Central memory CD8-positive, alpha-beta T cell (primary cell): ENCODE results near the gene IBA57.

Source experiments
- ATAC-seq: fragments of 150-1000 bp; cut with Tn5 transposase; replicated peaks from 2 replicates; pipeline ENCODE4 v1.10.0; 2022; ENCODE audit warnings: mild to moderate bottlenecking, moderate FRiP score, moderate number of reproducible peaks; ENCODE audit not compliant: poor library complexity, severe bottlenecking; ENCODE audit errors: extremely low read depth
- DNase-seq, 2 donors: peaks; one replicate each; pipeline ENCODE4 v3.0.0; 2021; ENCODE audit warnings: low spot score in 2 of 2
- H3K27ac Mint-ChIP-seq: one replicate; pipeline ENCODE4 v1.8.0; 2022; ENCODE audit warnings: low read depth, mild to moderate bottlenecking, moderate library complexity, mixed read lengths
- H3K27me3 Mint-ChIP-seq: one replicate; pipeline ENCODE4 v1.8.0; 2022; ENCODE audit warnings: mixed read lengths
- H3K36me3 Mint-ChIP-seq: one replicate; pipeline ENCODE4 v1.8.0; 2022; ENCODE audit warnings: mild to moderate bottlenecking, moderate library complexity, mixed read lengths; ENCODE audit not compliant: insufficient read depth
- H3K4me1 Mint-ChIP-seq: one replicate; pipeline ENCODE4 v1.8.0; 2022; ENCODE audit warnings: mixed read lengths
- H3K4me3 Mint-ChIP-seq: one replicate; pipeline ENCODE4 v1.8.0; 2022; ENCODE audit warnings: mild to moderate bottlenecking, moderate library complexity, mixed read lengths
- H3K9me3 Mint-ChIP-seq: one replicate; pipeline ENCODE4 v1.8.0; 2022; ENCODE audit warnings: mixed read lengths

The IBA57 gene

DNA sequence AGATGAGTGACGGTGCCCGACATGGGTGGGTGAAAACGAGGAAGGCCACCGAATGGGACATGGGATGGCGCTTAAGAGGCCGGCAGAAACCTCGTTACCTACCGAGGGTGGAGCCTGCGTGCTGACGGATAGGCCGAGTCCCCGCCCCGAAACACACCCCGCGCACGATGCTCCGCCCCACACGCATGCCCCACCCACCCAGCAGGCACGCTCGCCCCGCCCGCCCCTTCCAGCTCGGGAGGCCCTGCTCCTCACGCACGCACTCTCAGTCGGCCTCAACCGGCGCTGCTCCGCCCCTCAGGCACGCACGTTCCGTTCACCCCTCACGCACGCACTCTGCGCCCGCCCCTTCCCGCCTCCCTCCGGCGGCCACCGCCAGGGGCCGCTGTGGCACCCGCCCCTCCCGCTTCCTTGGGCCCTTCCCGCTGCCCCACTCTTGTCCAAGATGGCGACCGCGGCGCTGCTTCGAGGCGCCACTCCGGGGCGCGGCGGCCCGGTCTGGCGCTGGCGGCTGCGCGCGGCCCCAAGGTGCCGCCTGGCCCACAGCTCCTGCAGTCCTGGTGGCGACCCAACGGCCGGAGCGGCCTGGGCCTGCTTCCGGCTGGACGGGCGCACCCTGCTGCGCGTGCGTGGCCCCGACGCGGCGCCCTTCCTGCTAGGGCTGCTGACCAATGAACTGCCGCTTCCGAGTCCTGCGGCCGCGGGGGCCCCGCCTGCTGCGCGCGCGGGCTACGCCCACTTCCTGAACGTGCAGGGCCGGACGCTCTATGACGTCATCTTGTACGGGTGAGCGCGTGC lies at the start of gene IBA57:
IBA57 (plus strand) TSS at position 433 of the 798 bp plus-strand sequence; CDS start at position 446, 13 bp downstream.
- Mint-ChIP-seq H3K4me3 (peak within 1 kb of the TSS; percentile 82), H3K27ac (peak within 1 kb of the TSS; percentile 95), H3K36me3 (peaks cover 23% of the 10 kb centered on the region), H3K27me3 (no peaks in the 10 kb centered on the region), H3K4me1 (peaks cover 42% of the 10 kb centered on the region), H3K9me3 (no peaks in the 10 kb centered on the region)
- DNase-seq (peak; percentile 99), ATAC-seq (peak; percentile 81)

DNA sequence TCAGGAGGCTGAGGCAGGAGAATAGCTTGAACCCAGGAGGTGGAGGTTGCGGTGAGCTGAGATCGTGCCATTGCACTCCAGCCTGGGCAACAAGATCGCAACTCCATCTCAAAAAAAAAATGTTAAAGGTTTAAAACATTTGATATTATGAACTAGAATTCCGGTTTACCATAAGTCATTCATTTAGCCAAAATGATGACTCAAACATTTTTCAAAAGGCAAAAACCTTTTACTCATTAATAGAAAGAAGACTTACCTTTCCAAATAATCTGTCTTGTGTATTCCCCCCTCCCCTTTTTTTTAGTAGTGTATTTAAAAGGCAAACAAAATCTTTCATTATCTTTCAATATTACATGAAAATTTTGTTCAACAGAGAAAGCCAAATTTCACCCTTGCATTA lies 48.3 kb upstream of the IBA57 start:
- H3K4me1 Mint-ChIP-seq, result no peaks in the 10 kb centered on the region
- H3K27me3 Mint-ChIP-seq, result no peaks in the 10 kb centered on the region
- no peak for DNase-seq
- no peak overlapping the region for H3K27ac Mint-ChIP-seq
- no peaks in the 10 kb centered on the region for H3K9me3 Mint-ChIP-seq
- H3K4me3 Mint-ChIP-seq, result no peak overlapping the region
- ATAC-seq, result no peak
- H3K36me3 Mint-ChIP-seq, result peaks cover 2% of the 10 kb centered on the region

- Mint-ChIP-seq H3K4me3 (no peak overlapping the region), H3K27ac (no peak overlapping the region), H3K4me1 (no peaks in the 10 kb centered on the region), H3K36me3 (peaks cover 2% of the 10 kb centered on the region), H3K27me3 (no peaks in the 10 kb centered on the region), H3K9me3 (no peaks in the 10 kb centered on the region)
- ATAC-seq, result no peak
- no peak for DNase-seq
These were observed 47.6 kb upstream of the IBA57 start for GRCh38 chr1:228118040-228118439.

DNA sequence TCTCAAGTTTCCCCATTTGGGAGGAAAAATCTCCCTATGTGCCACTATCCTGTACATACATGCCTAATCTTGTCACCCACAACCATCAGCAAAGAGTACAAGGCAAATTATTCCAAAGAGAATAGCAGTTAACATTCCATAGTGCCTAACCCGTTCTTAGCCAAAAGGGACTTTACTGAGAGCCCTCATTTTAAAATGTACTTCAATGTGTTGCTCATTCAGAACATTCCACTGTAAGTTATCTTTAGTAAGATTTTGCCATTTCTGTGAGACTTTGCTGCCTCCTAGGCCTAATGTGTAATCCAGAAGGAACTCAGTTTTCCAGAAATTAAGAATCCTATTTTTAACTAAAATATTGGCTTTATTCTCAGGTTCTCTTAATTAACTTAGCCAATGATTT lies 45.3 kb upstream of the IBA57 start:
- Mint-ChIP-seq H3K36me3 (peaks cover 2% of the 10 kb centered on the region), H3K4me1 (no peaks in the 10 kb centered on the region), H3K27me3 (no peaks in the 10 kb centered on the region), H3K4me3 (no peak overlapping the region), H3K27ac (no peak overlapping the region), H3K9me3 (no peaks in the 10 kb centered on the region)
- no peak for ATAC-seq
- no peak for DNase-seq

DNA sequence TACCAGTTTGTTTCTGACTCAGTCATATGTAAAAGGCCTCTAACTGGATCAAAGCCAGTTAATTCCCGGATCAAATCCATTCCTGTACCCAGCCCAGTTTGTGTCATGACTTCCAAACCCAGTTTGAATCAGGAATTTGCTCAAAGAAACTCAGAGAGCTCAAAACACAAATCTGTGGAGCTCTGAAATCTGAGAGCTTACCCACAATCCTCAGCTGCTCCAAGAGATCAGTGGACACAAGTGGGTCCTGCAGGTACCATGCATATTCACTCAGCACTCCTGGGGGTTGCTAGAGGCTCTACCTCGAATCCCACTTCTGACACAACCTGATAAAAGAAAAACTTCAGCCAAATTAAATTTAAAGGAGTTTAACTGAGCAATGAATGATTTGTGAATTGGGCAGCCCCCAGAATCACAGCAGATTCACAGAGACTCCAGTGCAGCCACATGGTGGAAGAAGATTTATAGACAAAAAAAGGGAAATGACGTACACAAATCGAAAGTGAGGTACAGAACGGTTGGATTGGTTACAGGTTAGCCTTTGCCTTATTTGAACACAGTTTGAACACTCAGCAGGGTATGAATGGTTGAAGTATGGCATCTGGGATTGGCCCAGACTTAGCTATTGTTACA lies 44.6 kb upstream of the IBA57 start:
- ATAC-seq, result no peak
- no peak overlapping the region for H3K4me3 Mint-ChIP-seq
- H3K27me3 Mint-ChIP-seq, result no peaks in the 10 kb centered on the region

GRCh38 chr1:228122921-228123441 lies 42.6 kb upstream of the IBA57 start:
- ATAC-seq, result no peak
- Mint-ChIP-seq H3K9me3 (no peaks in the 10 kb centered on the region), H3K4me3 (no peak overlapping the region), H3K27ac (no peak overlapping the region), H3K27me3 (no peaks in the 10 kb centered on the region), H3K4me1 (no peaks in the 10 kb centered on the region), H3K36me3 (peaks cover 2% of the 10 kb centered on the region)
- no peak for DNase-seq

More for the DNA sequence above, 44.6 kb upstream of the IBA57 start:
- no peak for DNase-seq
- no peaks in the 10 kb centered on the region for H3K4me1 Mint-ChIP-seq
- H3K9me3 Mint-ChIP-seq, result no peaks in the 10 kb centered on the region
- no peak overlapping the region for H3K27ac Mint-ChIP-seq
- peaks cover 2% of the 10 kb centered on the region for H3K36me3 Mint-ChIP-seq

- no peak for ATAC-seq
- H3K9me3 Mint-ChIP-seq, result no peaks in the 10 kb centered on the region
- no peak overlapping the region for H3K27ac Mint-ChIP-seq
- H3K27me3 Mint-ChIP-seq, result no peaks in the 10 kb centered on the region
- no peaks in the 10 kb centered on the region for H3K4me1 Mint-ChIP-seq
- DNase-seq, result no peak
- H3K4me3 Mint-ChIP-seq, result no peak overlapping the region
- H3K36me3 Mint-ChIP-seq, result peaks cover 2% of the 10 kb centered on the region
These were observed 42.1 kb upstream of the IBA57 start for GRCh38 chr1:228123505-228123904.

- Mint-ChIP-seq H3K36me3 (peaks cover 2% of the 10 kb centered on the region), H3K4me3 (no peak overlapping the region), H3K27ac (no peak overlapping the region), H3K27me3 (no peaks in the 10 kb centered on the region), H3K4me1 (no peaks in the 10 kb centered on the region), H3K9me3 (no peaks in the 10 kb centered on the region)
- ATAC-seq (no peak), DNase-seq (no peak)
These were observed 40.4 kb upstream of the IBA57 start for GRCh38 chr1:228125185-228125584.

- DNase-seq, result no peak
These were observed 33.8 kb upstream of the IBA57 start for GRCh38 chr1:228131766-228132165.

DNA sequence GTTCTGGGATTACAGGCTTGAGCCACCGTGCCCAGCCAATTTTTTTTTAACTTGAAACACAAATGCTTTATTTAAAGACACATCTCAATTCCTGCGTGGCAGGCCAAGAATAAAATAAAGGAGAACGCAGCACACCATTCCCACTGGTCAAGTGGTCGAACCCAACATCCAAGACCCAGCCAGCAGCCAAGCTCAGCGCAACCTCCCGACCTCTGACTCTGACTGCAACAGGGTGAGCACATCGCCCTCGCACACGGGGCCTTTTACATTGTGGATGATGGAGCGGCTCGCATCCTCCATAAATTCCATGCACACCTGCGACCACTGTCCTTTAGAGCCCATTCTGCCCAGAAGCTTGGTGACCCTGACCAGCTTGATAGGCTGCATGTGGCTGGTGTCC lies 31.0 kb upstream of the IBA57 start:
- H3K36me3 Mint-ChIP-seq, result peaks cover 5% of the 10 kb centered on the region
- DNase-seq (no peak), ATAC-seq (no peak)
- no peak overlapping the region for H3K4me3 Mint-ChIP-seq
- H3K27me3 Mint-ChIP-seq, result no peaks in the 10 kb centered on the region
- peaks cover 22% of the 10 kb centered on the region for H3K4me1 Mint-ChIP-seq
- no peaks in the 10 kb centered on the region for H3K9me3 Mint-ChIP-seq
- H3K27ac Mint-ChIP-seq, result no peak overlapping the region

More at GRCh38 chr1:228131766-228132165, 33.8 kb upstream of the IBA57 start:
- Mint-ChIP-seq H3K9me3 (no peaks in the 10 kb centered on the region), H3K27me3 (no peaks in the 10 kb centered on the region), H3K4me1 (peaks cover 11% of the 10 kb centered on the region), H3K27ac (no peak overlapping the region), H3K4me3 (no peak overlapping the region), H3K36me3 (peaks cover 4% of the 10 kb centered on the region)
- ATAC-seq, result no peak

DNA sequence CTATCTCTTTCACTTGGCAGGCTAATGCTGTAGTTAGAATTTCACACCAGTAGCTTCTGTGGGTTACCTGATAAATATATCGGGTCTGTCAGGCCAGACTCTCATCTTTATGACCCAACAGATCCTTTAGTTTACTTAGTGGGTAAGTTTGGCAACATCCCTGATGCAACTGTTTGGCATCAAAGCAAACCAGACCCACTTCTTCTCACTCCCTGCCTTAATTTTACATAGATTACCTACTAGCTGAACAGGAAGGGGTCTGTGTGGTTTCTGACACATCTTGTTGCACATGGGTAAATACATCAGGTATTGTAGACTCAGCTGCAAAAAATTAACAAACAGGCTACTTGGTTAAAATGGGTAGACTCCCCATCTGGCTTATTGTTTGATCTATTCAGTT lies 28.7 kb upstream of the IBA57 start:
- peaks cover 19% of the 10 kb centered on the region for H3K36me3 Mint-ChIP-seq
- DNase-seq (peak in 1 of 2 donors; percentile 44), ATAC-seq (peak; percentile 16)
- H3K27me3 Mint-ChIP-seq, result no peaks in the 10 kb centered on the region
- H3K4me1 Mint-ChIP-seq, result peaks cover 22% of the 10 kb centered on the region
- no peaks in the 10 kb centered on the region for H3K9me3 Mint-ChIP-seq
- peak overlapping the region; percentile 21 for H3K4me3 Mint-ChIP-seq
- peak overlapping the region; percentile 72 for H3K27ac Mint-ChIP-seq

DNA sequence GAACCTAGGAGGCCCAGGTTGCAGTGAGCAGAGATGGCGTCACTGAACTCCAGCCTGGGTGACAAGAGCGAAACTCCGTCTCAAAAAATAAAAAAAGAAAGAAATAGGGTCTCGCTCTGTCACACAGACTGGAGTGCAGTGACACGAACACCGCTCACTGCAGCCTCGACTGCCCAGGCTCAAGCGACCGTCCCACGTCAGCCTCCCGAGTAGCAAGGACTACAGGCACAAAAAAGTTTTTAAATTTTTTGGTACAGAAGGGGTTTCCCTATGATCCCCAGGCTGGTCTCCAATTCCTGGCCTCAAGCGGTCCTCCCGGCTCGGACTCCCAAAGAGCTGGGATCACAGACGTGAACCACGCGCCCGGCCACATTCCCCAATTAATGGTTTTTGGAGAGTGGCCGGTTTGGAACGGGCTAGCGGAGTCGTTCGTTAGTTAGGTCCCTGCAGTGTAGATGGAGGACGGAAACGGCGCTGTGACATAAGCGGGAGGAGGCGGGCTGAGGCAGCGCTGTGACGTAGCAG lies 26.1 kb upstream of the IBA57 start:
- Mint-ChIP-seq H3K9me3 (no peaks in the 10 kb centered on the region), H3K36me3 (peaks cover 31% of the 10 kb centered on the region), H3K27me3 (no peaks in the 10 kb centered on the region), H3K27ac (peak overlapping the region; percentile 93), H3K4me3 (peak overlapping the region; percentile 96), H3K4me1 (peaks cover 48% of the 10 kb centered on the region)
- DNase-seq, result no peak
- ATAC-seq, result no peak
